Tibial artery (tissue), 4 donors: Measurements from ENCODE around the gene KRT15.

Experiments
- DNase-seq, 2 donors: peaks; one replicate each; pipeline ENCODE4 v3.0.0-alpha.2; 2019
- H3K27ac ChIP-seq, 2 donors: fragments of 200-600 bp; sonication (generic) in 1 of 2; 1 replicate in 1 of 2; 2 replicates in 1 of 2; pipeline ENCODE4 v1.5.1; 2018 to 2019; ENCODE audit warnings: mild to moderate bottlenecking in 1 of 2
- H3K27me3 ChIP-seq, 2 donors: fragments of 200-600 bp; sonication (generic) in 1 of 2; one replicate each; pipeline versions ENCODE4 v1.5.1 to v1.6.0; 2016 to 2019
- H3K36me3 ChIP-seq, 3 donors: fragments of 200-600 bp; sonication (generic) in 2 of 3; one replicate each; pipeline ENCODE4 v1.5.1; 2016 to 2019; ENCODE audit warnings: mild to moderate bottlenecking in 2 of 3
- H3K4me1 ChIP-seq, 4 donors: fragments of 200-600 bp; sonication (generic) in 2 of 4; 1 replicate in 3 of 4; 2 replicates in 1 of 4; pipeline ENCODE4 v1.5.1; 2016 to 2019
- H3K4me3 ChIP-seq, 2 donors: fragments of 200-600 bp; sonication (generic) in 1 of 2; 1 replicate in 1 of 2; 2 replicates in 1 of 2; pipeline ENCODE4 v1.5.1; 2018 to 2019; ENCODE audit warnings: mild to moderate bottlenecking in 2 of 2
- H3K9me3 ChIP-seq, 3 donors: fragments of 200-600 bp; sonication (generic) in 1 of 3; one replicate each; pipeline ENCODE4 v1.5.1; 2016 to 2019
- CTCF ChIP-seq, 2 experiments: fragments of 200-600 bp in 1 of 2; fragments of 450-650 bp in 1 of 2; IDR thresholded peaks; one replicate each; pipeline ENCODE4 v1.5.1; 2017 to 2019; ENCODE audit warnings: antibody characterized with exemption in 2 of 2, mild to moderate bottlenecking in 1 of 2, moderate library complexity in 1 of 2
- intact Hi-C: fragments of 100-400 bp; cut with DNase I; formaldehyde crosslinking; loops from one replicate; pipeline ENCODE4 v1.15.0; 2023; ENCODE audit warnings: low total_unique reads

The KRT15 gene

GRCh38 chr17:41523225-41523593 is 4.5 kb upstream of the KRT15 start:
- no peaks in the 10 kb centered on the region for H3K9me3 ChIP-seq
- no peaks in the 10 kb centered on the region for H3K36me3 ChIP-seq
- intact Hi-C loops: no loop called here
- TF ChIP-seq CTCF (IDR thresholded peaks at IDR 0.05): no peak
- DNase-seq: no peak
- H3K27me3 ChIP-seq: peaks cover 4 to 46% of the 10 kb centered on the region in 2 donors
- no peak overlapping the region for H3K27ac ChIP-seq
- no peak overlapping the region for H3K4me3 ChIP-seq
- H3K4me1 ChIP-seq: peaks cover 0 to 26% (median 11%) of the 10 kb centered on the region in 4 donors

GRCh38 chr17:41522301-41523224 is 3.9 kb upstream of the KRT15 start:
- DNase-seq: no peak
- no peaks in the 10 kb centered on the region for H3K36me3 ChIP-seq
- intact Hi-C loops: no loop called here
- H3K4me3 ChIP-seq: no peak overlapping the region
- H3K4me1 ChIP-seq: peaks cover 0 to 19% (median 5%) of the 10 kb centered on the region in 4 donors
- H3K27ac ChIP-seq: no peak overlapping the region
- no peak for TF ChIP-seq CTCF (IDR thresholded peaks at IDR 0.05)
- H3K9me3 ChIP-seq: no peaks in the 10 kb centered on the region
- H3K27me3 ChIP-seq: peaks cover under 1 to 43% of the 10 kb centered on the region in 2 donors

- no peak overlapping the region for H3K4me3 ChIP-seq
- peaks cover 0 to 34% of the 10 kb centered on the region in 2 donors for H3K27me3 ChIP-seq
- DNase-seq: no peak
- H3K27ac ChIP-seq: no peak overlapping the region
- intact Hi-C loops: no loop called here
- no peaks in the 10 kb centered on the region for H3K36me3 ChIP-seq
- TF ChIP-seq CTCF (IDR thresholded peaks at IDR 0.05): no peak
- peaks cover 0 to 16% (median 0%) of the 10 kb centered on the region in 4 donors for H3K4me1 ChIP-seq
- no peaks in the 10 kb centered on the region for H3K9me3 ChIP-seq
Measured at GRCh38 chr17:41521574-41522261, 3.0 kb upstream of the KRT15 start.

- Histone ChIP-seq H3K27me3 (peaks cover 0 to 33% of the 10 kb centered on the region in 2 donors), H3K4me1 (peaks cover 0 to 16% (median 0%) of the 10 kb centered on the region in 4 donors), H3K36me3 (peaks cover 0 to 7% (median 0%) of the 10 kb centered on the region in 3 donors), H3K9me3 (no peaks in the 10 kb centered on the region), H3K27ac (no peak overlapping the region), H3K4me3 (no peak overlapping the region)
- no peak for DNase-seq
- intact Hi-C loops: no loop called here
- TF ChIP-seq CTCF (IDR thresholded peaks at IDR 0.05): no peak
Measured at GRCh38 chr17:41520821-41521521, 2.3 kb upstream of the KRT15 start.

GRCh38 chr17:41519501-41520224 is 973 bp upstream of the KRT15 start:
- no peak overlapping the region for H3K4me3 ChIP-seq
- H3K27ac ChIP-seq: no peak overlapping the region
- intact Hi-C loops: no loop called here
- peaks cover 0 to 16% (median 0%) of the 10 kb centered on the region in 4 donors for H3K4me1 ChIP-seq
- DNase-seq: no peak
- no peaks in the 10 kb centered on the region for H3K9me3 ChIP-seq
- peaks cover 0 to 13% (median 0%) of the 10 kb centered on the region in 3 donors for H3K36me3 ChIP-seq
- H3K27me3 ChIP-seq: peaks cover 0 to 35% of the 10 kb centered on the region in 2 donors
- no peak for TF ChIP-seq CTCF (IDR thresholded peaks at IDR 0.05)
